GM18507 (cell line): ENCODE results near the gene FOXC2.

ENCODE experiments used
- DNase-seq: peaks from one replicate; pipeline ENCODE4 v3.0.0; 2011; ENCODE audit warnings: low read depth; ENCODE audit not compliant: insufficient read length; ENCODE audit errors: extremely low spot score
- FAIRE-seq: peaks from 2 replicates; lab custom pipeline; 2011; peaks lifted over from hg19 to GRCh38; lab: Jason Lieb, UNC

FOXC2 gene

DNA sequence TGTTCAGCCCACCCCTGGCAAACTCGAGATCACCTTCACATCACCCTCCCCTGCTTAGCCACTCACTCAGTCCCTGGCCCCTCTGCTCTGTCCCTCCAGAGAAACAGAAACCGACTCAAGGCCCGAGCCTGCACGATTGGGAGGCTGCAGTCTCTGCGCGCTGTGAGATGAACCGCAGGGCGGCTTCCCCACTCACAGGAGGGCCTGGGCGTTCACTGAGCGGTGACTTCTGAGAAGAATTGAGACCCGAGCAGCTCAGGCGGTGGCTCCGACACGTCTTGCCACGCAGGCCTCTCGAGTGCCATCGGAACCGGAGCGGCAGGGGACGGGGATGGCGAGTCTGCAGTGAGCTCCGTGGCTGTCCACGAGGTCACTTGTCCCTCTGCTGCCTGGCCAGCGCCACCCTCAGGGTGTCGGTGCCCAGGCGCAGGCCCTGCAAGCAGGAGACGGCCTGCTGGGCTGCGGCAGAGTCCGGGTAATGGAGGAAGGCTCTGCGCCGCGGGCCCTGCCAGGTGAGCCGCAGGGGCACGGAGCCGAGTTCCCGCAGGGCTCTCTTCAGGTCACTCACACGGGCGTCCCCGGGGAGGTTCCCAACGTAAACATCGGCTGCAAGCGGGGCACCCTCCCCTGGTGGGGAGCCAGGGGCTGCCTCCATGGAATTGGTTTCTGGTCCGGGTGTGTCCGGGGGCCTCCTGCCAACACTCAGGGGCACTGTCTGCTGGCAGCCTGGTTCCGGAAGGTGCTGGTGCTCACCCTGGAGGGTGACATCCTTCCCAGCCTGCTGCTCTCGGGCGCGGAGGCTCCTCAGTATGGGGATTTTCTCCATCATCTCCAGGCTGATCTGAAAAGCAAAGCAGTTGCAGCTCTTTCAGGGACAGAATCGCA is 34.7 kb upstream of the FOXC2 start:
- no peak for FAIRE-seq

DNA sequence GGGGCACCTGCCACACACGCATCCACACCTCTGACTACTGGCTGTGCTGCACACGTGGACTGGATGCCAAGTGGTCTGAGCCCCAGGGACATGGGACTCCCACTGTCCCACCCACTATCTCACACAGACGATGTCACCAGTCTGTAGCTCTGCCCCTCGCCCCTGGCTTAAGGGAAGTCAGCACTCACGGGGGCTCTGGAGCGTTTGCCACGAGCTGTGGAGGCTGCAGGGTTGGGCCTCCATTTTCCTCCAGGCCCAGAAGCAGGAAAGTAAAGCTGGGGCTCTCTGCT is 34.2 kb upstream of the FOXC2 start:
- DNase-seq (no peak), FAIRE-seq (no peak)

More for the DNA sequence above, 34.7 kb upstream of the FOXC2 start:
- DNase-seq = no peak

DNA sequence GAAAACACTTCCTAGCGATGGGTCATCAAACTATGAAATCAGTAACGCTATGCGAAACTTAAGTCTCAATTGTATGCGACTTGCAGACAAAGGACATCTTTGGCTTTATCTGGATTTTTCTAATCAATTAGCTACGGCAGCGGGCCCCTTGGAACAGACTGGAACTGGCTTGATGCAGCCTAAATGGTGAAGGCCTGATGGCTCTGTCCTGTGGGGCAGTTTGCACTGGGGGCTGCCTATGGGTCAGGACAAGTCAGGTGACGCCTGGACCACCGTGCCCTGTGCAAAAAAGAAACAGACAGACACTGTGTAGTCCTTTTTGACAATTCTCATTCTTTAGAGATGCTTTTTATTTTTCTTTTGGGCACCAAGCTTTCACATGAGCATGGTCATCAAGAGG is 33.6 kb upstream of the FOXC2 start:
- FAIRE-seq (no peak), DNase-seq (no peak)

DNA sequence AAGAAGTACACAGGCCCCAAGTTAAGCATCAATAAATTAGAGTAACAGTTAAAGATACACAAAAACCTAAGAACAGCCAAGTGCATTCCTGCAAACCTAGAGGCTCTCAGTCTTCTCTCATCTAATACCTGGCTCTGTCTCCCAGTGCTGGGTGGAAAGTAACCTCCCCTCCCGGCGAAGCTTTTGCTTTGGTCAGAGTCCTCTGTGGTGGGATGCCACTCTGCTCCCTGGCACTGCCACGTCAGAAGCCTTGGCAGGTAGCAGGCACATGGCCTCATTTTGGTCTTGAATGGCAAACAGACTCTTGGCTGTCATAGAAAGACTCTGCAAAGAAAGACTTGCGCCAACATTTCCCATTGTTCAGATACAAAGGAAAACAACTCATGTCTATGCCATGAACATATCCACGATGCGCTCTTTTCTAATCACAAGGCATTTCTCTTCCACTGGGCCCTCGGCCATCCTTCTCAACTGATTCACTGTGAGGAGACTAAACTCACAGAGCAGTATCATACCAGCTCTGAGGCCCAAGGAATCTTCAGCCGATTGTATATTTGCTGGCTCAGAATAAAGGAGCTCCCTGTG is 32.8 kb upstream of the FOXC2 start:
- FAIRE-seq (no peak), DNase-seq (no peak)

DNA sequence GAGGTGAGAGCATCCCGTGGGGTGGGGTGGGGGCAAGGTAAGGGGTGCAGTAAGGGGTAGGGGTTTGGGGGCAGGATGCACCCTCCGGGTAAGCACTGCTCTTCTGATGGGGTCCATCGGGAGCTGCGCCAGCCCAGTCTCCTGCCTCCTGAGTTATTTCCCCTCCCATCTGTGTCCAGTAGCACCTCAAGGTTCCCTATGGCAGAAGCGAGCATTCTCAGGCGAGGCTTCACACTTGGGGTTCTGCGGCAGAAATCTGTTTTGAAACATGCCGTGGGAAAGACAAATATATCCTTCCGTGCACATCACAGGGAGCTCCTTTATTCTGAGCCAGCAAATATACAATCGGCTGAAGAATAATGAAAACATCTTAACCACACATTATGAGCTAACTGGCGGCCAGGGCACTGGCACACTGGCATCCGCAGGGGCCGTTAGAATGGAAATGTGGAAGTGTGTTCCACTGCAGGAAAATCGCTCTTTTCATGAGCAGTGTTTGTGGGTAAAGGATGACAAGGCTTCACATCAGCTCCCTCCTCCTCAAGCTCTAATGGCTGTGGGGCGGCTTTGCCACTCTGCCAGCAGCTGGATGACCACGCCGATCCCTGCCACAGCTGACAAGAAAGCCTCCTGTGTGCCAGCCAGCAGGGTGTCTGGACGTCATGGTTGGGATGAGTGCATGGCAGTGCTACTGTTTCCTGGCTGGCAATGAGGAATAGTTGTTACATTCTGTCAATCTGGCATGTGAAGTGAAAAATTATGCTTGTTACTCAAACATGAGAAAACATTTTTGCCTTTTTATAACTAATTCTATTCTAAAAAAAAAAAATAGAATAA is 31.6 kb upstream of the FOXC2 start:
- FAIRE-seq = no peak
- DNase-seq = no peak

DNA sequence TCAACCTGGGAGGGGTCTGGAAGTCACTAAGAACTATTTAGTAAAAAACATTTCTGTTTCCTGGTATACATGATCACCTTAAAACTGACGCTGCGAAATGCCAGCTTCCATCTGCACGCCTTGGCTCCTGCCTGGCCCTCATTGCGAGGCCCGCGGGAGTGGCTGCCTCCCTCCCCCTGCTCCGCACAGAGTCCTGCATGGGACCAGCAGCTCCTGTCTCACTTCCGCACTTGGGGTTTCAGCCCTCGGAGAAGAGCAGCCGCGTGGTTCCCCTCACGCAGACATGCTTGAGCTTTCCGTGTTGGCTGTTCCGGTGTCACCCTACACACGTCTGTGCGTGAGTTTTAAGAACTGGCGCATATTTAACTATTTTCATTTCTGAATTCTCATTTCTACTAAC is 30.0 kb upstream of the FOXC2 start:
- no peak for DNase-seq
- no peak for FAIRE-seq

DNA sequence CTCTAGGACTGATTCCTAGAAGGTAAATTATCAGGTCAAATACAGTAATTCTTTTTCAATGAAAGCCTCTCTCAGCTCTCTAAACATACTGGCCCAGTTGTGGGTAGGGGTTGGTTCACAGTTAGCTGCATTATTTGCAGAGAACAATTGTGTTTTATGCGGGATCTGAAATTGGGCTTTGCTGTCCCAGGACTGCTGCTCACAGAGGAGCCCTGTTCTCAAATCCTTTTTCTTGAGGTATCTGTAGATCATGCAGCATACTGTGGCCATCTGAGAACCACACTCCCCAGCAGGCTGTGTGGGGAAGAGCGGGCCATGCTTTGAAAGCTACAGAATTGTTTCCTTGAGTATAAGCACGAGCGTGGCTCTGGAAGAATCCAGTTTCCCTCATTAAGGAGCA is 29.1 kb upstream of the FOXC2 start:
- FAIRE-seq (no peak), DNase-seq (no peak)

DNA sequence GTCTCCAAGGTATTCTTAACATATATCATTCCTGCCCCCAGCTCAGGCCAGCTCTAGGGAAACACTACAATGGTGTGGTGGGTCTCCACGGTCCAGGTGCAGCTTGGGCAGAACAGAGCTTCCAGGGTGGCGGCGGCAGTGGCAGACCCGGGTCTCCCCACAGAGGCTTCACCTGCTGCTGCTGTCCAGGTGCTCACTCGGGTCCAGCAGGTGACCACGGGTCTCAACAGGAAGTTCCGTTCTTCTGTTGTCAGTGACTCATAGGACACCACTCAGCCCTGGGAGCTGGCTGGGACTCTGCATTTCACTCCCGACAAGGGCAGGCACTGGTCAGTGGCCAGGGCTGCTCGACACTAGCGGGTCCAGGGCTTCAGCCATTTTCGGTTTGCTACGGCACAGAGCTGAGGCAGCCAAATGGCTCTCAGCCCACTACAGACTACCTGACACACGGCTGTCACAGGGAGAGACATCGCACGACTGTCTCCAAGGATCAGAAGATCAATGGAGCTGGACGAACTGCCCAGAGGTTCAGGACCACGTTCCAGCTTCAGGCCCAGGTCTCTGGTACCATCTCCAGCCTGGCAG is 28.3 kb upstream of the FOXC2 start:
- FAIRE-seq (no peak), DNase-seq (no peak)

DNA sequence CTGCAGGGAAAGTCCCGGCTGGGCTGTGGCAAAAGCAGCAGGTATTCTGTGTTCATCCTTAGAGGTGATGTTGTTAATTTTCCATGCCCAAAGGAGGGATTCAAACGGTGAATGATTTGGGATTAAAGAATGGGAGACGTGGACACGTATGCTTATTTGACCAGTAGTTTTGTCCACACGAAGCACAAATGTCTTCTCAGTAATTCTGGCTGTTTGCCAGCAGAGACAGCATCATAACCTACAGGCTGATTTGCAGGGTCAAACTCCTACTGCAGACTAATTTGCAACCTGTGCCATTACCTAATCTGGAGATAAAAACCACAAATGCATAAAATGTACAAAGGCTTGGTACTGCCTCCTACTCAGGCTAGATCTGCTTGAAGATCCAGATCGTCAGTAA is 25.7 kb upstream of the FOXC2 start:
- FAIRE-seq (no peak), DNase-seq (no peak)

DNA sequence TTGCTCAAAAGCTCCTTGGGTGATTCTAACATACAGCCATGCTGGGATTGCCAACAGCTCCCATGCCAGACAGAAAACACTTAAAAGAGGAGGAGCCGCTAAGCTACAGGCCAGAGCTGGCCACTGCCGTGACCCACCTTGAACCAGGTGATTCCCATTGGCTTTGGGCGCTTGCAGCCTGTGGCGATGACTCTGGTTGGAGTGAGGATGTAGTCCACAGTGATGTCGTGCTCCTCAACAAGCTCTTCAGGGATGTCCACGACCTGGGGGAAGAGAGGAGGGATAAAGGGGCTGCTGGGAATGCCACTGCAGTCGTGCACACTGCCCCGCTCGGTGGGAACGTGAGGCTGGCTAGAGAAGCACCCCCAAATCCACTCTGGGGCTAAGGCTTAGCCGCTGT is 25.1 kb upstream of the FOXC2 start:
- DNase-seq (no peak), FAIRE-seq (no peak)

DNA sequence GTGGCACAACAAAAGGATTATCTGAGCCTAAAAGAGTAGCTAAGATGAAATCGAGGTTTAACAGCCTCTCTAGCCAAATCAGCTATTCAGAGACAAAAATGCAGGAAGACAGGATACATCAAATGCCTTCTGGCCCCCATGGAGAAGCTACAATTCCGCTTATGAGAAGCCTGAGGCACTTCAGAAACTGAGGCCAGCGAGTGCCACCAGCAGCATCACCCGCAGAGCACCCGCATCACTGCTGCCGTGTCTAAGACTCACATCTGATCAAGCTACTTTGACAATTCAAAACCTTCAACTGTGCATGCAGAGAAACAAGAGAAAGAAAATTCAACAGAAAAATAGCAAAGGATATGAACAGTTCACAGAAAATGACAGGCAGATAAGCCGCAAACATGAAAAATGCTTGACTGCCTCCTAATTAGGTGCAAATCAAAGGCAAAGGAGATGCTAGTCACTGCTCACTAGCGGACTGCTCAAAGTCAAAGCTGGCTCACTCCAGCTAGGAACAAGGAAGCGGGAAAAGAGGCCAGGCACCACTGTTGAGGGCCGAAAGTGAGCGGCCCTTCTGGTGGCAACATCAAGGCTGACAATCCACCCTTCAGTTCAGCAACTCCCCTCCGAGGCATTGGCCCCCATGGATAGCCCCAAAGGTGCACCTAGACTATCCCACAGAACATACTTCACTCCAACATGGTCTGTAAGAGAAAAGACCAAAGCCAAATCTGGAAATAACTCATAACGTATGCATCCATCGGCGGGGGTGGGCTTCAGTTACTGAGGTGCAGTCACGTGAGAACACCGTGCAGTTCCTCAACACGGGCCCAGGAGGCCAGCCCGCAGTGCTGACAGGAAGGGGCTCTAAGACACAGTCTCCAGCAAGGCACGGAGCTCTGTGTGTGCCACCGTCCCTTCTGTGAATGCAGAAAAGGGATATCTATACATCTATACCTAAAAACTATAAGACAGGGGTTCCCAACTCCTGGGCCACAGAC is 23.6 kb upstream of the FOXC2 start:
- DNase-seq = no peak
- no peak for FAIRE-seq

DNA sequence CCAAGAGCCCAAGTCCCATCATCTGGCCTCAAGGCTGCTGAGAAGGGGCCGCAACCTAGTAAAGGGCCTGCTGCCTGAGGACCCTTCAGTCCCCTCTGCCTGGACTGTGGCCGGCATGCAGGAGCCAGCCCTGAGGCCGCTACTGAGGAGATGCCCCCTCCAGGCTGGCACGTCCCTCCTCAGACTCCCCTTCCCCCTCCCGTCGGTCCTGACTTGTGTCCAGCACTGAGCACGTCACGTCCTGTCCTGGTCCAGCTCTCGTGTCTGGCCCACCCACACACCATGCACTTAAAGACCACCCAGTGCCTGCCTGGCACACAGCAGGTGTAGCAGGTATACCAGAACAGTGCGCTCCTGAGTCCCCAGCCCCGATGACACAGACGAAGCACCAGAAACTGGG is 21.1 kb upstream of the FOXC2 start:
- DNase-seq (no peak), FAIRE-seq (no peak)

DNA sequence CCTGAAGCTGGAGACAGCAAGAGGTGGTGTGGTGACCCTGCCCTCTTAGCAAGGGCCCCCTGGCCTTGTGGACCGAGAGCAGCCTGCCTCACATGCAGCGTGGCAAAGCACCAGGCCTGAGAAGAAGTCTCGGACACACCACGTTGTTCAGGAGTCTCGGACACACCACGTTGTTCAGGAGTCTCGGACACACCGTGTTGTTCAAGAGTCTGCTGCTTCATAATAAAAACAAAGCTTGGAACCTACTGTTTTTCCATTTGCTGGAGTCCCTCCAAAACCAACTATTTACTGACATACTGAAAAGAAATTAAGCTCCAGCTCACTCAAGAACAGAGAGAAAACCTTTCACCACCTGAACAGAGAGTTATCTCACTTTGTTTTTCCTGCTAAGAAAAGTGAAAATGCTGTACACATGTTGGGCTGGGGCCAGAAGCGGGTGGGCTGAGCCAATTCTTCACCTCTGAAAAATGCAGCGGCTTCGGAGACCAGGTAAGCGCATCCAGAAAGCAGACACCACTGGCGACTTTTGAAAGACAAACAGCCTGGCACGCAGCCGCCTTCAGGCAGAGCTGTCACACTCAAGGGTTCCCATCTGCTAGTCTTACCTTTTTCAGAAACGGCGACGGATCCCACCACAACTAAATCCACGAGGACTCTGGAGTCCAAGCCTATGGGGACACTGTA is 20.5 kb upstream of the FOXC2 start:
- DNase-seq (no peak), FAIRE-seq (no peak)

DNA sequence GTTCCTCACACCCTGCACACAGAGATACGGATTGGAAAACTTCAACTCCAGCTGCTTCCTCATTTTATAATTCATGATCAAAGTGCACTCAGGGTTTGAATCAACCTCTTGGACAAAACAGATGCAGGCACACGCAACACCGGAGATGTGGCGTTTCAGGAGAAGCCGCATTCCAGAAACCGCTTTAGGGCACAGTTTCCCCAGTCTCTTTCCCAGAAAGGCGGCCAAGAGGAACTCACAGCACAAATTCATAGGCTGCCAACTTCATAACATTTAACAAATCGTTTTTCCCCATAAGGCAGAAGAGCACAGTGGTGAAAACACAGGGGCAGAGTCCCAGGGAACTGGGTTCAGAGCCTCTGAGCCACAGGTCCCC is 20.0 kb upstream of the FOXC2 start:
- DNase-seq (no peak), FAIRE-seq (no peak)

DNA sequence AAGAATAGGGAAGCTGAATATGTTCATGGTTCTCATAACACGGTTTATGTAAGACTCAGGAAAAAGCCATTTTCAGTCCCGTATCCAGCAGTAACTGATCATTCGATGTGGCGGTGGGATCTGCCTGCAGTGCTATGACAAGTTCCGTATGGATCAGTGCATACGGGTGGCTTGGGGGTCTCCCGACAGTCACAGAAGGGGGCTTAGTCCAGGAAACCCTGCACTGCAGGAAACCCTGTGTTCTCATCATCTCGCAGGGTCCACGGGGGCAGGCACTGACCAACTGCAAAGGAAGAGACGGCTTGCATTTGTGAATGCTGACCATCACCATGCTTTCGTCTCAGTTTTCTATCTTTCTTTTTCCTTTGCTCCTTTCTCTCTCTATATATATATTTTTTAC is 19.3 kb upstream of the FOXC2 start:
- DNase-seq = no peak
- no peak for FAIRE-seq

DNA sequence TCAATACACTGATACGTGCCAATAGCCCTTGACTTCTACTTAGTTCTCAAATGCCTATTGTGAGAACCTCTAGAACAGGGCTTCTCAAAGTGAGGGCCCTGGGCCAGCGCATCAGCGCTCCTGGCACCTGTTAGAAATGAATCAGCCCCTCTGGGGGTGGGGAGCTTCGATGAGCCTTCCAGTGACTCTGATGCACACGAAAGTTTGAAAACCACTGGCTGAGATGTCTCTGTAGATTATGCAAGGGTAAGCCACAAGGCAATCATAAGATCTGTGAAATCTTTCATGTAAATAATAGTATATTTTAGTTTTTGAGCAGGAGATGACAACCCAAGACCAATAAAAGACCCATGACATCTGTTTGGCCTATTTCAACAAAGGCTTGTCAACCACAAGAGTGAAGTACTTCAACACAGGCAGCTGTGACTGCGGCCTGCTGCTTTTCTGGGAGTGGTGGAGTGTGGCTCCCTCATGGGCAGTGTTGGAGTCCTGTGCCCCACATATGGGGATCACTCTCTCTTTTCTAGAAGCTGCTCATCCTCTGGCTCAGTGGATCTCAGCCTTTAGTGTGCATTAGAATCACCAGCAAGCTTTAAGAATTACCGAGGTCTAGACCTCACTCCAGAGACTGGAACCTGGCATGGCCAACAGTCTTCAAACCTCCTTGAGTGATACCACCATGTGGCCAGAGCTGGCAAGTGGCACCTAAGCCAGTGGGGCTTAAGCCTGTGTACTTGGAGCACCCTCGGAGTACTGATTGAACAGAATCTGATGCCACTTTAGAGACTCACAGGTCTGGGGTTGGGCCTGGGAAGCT is 17.3 kb upstream of the FOXC2 start:
- DNase-seq (no peak), FAIRE-seq (no peak)

DNA sequence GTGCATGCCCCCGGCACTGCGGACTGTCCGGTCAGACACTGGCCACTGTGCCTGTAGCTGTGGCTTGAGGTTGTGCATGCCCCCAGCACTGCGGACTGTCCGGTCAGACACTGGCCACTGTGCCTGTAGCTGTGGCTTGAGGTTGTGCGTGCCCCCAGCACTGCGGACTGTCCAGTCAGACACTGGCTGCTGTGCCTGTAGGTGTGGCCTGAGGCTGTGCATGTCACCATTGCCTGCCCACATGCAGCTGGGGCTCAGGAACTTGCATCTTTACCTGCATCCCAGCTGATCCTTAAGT is 16.8 kb upstream of the FOXC2 start:
- FAIRE-seq = no peak
- DNase-seq = no peak

DNA sequence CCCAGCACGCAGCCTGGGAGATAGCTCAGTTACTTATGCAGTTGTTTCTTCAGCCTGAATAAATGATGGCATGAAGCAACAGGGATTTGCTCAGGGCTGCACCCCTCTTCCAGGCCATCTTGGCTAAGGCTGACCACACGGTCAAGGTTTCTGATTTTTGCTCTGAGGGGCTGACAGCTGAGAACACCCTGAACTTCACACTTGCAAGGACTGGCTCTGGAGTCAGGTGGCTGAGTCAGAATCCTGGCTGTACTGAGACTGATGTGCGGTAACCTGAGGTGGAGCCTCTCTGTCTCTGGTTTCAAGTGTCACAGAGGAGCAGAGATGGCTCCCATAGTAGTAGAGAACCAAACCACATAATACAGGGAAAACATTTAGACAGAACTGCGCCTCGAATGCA is 16.3 kb upstream of the FOXC2 start:
- DNase-seq = no peak
- FAIRE-seq = no peak
